ENCODE data around the gene POLR3GL. TPM values are rescaled to one million over a fixed set of nuclear protein-coding genes. Genes with fewer than 3 reads are reported as not detected.

Gene POLR3GL
- total and polyA plus RNA-seq, 10 of the 15 experiments (the other 5 are each of a cell fraction or from before 2014, with no cell fraction given), result 12.8 to 47.0 (median 26.6) TPM

DNA sequence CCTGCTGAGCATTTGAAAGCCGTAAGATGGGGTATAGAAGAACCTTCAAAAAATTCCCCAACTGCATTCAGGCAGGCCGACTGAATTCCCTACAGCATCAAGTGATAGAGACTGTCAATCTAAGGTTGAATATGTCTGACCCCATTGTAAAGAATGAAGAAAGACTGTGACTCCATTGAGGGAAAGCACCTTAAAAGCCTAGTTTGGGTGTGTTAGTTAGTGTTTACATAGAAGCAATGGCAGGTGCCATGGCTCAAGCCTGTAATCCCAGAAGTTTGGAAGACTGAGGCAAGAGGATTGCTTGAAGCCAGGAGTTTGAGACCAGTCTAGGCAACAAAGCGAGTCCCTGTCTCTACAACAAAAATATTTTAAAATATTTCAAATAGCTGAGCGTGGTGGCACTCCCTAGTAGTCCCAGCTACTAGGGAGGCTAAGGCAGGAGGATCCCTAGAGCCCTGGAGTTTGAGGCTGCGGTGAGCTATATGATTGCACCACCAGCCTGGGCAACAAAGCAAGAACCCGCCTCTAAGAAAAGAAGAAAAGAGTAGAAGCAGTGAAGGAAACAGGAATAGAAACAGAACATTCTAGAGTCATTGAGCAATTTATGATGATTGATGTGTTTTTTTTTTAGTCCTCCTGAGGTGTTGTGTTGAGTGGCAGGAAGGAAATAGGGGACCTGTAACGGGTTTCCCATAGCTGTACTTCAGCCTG is 15.4 kb downstream of the POLR3GL start (continued):
- TF ChIP-seq, protein P1, sequence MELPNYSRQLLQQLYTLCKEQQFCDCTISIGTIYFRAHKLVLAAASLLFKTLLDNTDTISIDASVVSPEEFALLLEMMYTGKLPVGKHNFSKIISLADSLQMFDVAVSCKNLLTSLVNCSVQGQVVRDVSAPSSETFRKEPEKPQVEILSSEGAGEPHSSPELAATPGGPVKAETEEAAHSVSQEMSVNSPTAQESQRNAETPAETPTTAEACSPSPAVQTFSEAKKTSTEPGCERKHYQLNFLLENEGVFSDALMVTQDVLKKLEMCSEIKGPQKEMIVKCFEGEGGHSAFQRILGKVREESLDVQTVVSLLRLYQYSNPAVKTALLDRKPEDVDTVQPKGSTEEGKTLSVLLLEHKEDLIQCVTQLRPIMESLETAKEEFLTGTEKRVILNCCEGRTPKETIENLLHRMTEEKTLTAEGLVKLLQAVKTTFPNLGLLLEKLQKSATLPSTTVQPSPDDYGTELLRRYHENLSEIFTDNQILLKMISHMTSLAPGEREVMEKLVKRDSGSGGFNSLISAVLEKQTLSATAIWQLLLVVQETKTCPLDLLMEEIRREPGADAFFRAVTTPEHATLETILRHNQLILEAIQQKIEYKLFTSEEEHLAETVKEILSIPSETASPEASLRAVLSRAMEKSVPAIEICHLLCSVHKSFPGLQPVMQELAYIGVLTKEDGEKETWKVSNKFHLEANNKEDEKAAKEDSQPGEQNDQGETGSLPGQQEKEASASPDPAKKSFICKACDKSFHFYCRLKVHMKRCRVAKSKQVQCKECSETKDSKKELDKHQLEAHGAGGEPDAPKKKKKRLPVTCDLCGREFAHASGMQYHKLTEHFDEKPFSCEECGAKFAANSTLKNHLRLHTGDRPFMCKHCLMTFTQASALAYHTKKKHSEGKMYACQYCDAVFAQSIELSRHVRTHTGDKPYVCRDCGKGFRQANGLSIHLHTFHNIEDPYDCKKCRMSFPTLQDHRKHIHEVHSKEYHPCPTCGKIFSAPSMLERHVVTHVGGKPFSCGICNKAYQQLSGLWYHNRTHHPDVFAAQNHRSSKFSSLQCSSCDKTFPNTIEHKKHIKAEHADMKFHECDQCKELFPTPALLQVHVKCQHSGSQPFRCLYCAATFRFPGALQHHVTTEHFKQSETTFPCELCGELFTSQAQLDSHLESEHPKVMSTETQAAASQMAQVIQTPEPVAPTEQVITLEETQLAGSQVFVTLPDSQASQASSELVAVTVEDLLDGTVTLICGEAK (IDR thresholded peaks at IDR 0.05; ENCODE audit: borderline replicate concordance), result no peak
- TF ChIP-seq JUNB (IDR thresholded peaks at IDR 0.05) (peak; percentile 10), SMAD1 (IDR thresholded peaks at IDR 0.05; ENCODE audit: low read depth, partially characterized antibody) (no peak), SREBF2 (IDR thresholded peaks at IDR 0.05; ENCODE audit: low read length) (no peak), HCFC1 (IDR thresholded peaks at IDR 0.05; ENCODE audit: low read length) (no peak), EZH2 (IDR thresholded peaks at IDR 0.05; ENCODE audit: borderline replicate concordance, control insufficient read depth, low read depth, low read length) (no peak), ZNF384 (IDR thresholded peaks at IDR 0.05; ENCODE audit: borderline replicate concordance, low read depth, low read length) (peak; percentile 76), NR2C2 (IDR thresholded peaks at IDR 0.05; ENCODE audit: borderline replicate concordance, control insufficient read depth, insufficient read length, low read depth) (no peak), RUNX3 (IDR thresholded peaks at IDR 0.05; ENCODE audit: low read length) (peak; percentile 79), PAX5 (IDR thresholded peaks at IDR 0.05; ENCODE audit: borderline replicate concordance, low read depth, low read length) (no peak), ZNF24 (IDR thresholded peaks at IDR 0.05) (no peak), TCF12 (IDR thresholded peaks at IDR 0.05; ENCODE audit: low read depth, low read length) (no peak), MEF2A (IDR thresholded peaks at IDR 0.05; ENCODE audit: insufficient read depth, low read depth, low read length) (peak; percentile 53; the same call in 1 of the 2 replicates), BACH1 (IDR thresholded peaks at IDR 0.05; ENCODE audit: borderline replicate concordance) (no peak), TCF7 (IDR thresholded peaks at IDR 0.05; ENCODE audit: borderline replicate concordance) (no peak), ETV6 (conservative IDR thresholded peaks at IDR 0.05 in 1 of 2, IDR thresholded peaks at IDR 0.05 in 1 of 2; ENCODE audit: borderline replicate concordance in 1 of 2, low read depth in 1 of 2) (peak in 1 of 2 experiments; percentile 83; a peak in 1 of 4 replicates), CREM (IDR thresholded peaks at IDR 0.05; ENCODE audit: low read depth) (no peak), MYB (IDR thresholded peaks at IDR 0.05; ENCODE audit: borderline replicate concordance, low read depth, low read length) (no peak), IRF4 (IDR thresholded peaks at IDR 0.05; ENCODE audit: low read depth, low read length) (peak; percentile 19; the same call in 1 of the 2 replicates)
- TF ChIP-seq, protein P2, sequence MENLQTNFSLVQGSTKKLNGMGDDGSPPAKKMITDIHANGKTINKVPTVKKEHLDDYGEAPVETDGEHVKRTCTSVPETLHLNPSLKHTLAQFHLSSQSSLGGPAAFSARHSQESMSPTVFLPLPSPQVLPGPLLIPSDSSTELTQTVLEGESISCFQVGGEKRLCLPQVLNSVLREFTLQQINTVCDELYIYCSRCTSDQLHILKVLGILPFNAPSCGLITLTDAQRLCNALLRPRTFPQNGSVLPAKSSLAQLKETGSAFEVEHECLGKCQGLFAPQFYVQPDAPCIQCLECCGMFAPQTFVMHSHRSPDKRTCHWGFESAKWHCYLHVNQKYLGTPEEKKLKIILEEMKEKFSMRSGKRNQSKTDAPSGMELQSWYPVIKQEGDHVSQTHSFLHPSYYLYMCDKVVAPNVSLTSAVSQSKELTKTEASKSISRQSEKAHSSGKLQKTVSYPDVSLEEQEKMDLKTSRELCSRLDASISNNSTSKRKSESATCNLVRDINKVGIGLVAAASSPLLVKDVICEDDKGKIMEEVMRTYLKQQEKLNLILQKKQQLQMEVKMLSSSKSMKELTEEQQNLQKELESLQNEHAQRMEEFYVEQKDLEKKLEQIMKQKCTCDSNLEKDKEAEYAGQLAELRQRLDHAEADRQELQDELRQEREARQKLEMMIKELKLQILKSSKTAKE (IDR thresholded peaks at IDR 0.05; ENCODE audit: low read depth, poor library complexity, severe bottlenecking), result no peak
- TF ChIP-seq, protein P3, sequence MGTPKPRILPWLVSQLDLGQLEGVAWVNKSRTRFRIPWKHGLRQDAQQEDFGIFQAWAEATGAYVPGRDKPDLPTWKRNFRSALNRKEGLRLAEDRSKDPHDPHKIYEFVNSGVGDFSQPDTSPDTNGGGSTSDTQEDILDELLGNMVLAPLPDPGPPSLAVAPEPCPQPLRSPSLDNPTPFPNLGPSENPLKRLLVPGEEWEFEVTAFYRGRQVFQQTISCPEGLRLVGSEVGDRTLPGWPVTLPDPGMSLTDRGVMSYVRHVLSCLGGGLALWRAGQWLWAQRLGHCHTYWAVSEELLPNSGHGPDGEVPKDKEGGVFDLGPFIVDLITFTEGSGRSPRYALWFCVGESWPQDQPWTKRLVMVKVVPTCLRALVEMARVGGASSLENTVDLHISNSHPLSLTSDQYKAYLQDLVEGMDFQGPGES (IDR thresholded peaks at IDR 0.05), result no peak

Measured in GM12878 (cell line).